AG04450 (cell line): ENCODE measurements around the gene ZNF2. TPM values are rescaled to one million over a fixed set of nuclear protein-coding genes. Genes with fewer than 3 reads are reported as not detected.

Experiments used
- CTCF ChIA-PET: fragments of 300-600, 350-600 bp; formaldehyde crosslinking; extraction: SDS; loops from one replicate; lab custom pipeline; 2022; ENCODE audit warnings: antibody characterized with exemption, inconsistent platforms; lab: Charles Lee
- POLR2A ChIA-PET: fragments of 350-600 bp; formaldehyde crosslinking; extraction: SDS; loops from one replicate; lab custom pipeline; 2021; ENCODE audit warnings: antibody characterized with exemption, inconsistent platforms; lab: Yijun Ruan, JAX
- DNase-seq: peaks from one replicate; pipeline ENCODE4 v3.0.0-alpha.2; 2011; ENCODE audit warnings: low read depth, low spot score
- H3K27ac ChIP-seq: one replicate; pipeline ENCODE4 v1.5.1; 2012; ENCODE audit warnings: low read depth, low read length, control low read depth
- H3K27me3 ChIP-seq: one replicate; pipeline ENCODE4 v1.6.0; 2012; ENCODE audit warnings: low read length; ENCODE audit not compliant: control insufficient read depth, insufficient read depth
- H3K4me3 ChIP-seq: 2 replicates; pipeline ENCODE4 v1.5.1; 2011; ENCODE audit warnings: mild to moderate bottlenecking, low read depth, low read length, control low read depth
- H3K9me3 ChIP-seq: 2 replicates; pipeline ENCODE4 v1.5.1; 2012; ENCODE audit warnings: low read length; ENCODE audit not compliant: control insufficient read depth, insufficient read depth
- polyA plus RNA-seq: library from polyadenylated mRNA; depleted of rRNA; stranded (reverse); fragments of >200 nt; gene quantifications from 2 replicates; pipeline ENCODE4 v1.2.3, GENCODE V29; 2011
- TF ChIP-seq, protein P1 (sequence below): IDR thresholded peaks from 2 replicates; pipeline ENCODE4 v1.5.1; 2011; ENCODE audit warnings: low read depth, low read length, control low read depth, inconsistent platforms

The ZNF2 gene
- polyA plus RNA-seq, 1 experiment: 4.8 TPM

DNA sequence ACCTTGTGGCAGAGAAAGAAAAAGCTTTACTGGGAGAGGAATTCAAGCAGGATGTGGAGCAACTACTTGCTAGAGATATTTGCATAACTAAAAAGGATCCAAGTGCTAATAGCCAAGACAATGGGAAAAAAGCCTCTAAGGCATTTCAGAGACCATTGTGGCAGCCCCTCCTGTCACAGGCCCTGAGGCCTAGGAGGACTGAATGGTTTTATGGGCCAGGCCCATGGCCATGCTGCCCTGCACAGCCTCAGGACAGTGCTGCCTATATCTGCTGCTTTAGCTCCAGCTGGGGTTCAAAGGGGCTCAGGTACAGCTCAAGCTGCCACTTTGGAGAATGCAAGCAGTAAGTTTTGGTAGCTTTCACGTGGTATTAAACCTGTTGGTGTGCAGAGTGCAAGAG is 26.9 kb upstream of the ZNF2 start:
- H3K27me3 ChIP-seq: no peaks in the 10 kb centered on the region
- H3K27ac ChIP-seq: no peak overlapping the region
- peaks cover 31% of the 10 kb centered on the region for H3K9me3 ChIP-seq
- TF ChIP-seq, protein P1, sequence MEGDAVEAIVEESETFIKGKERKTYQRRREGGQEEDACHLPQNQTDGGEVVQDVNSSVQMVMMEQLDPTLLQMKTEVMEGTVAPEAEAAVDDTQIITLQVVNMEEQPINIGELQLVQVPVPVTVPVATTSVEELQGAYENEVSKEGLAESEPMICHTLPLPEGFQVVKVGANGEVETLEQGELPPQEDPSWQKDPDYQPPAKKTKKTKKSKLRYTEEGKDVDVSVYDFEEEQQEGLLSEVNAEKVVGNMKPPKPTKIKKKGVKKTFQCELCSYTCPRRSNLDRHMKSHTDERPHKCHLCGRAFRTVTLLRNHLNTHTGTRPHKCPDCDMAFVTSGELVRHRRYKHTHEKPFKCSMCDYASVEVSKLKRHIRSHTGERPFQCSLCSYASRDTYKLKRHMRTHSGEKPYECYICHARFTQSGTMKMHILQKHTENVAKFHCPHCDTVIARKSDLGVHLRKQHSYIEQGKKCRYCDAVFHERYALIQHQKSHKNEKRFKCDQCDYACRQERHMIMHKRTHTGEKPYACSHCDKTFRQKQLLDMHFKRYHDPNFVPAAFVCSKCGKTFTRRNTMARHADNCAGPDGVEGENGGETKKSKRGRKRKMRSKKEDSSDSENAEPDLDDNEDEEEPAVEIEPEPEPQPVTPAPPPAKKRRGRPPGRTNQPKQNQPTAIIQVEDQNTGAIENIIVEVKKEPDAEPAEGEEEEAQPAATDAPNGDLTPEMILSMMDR: no peak
- no peak overlapping the region for H3K4me3 ChIP-seq
- ChIA-PET POLR2A (no interaction called here), CTCF (no interaction called here)
- no peak for DNase-seq

DNA sequence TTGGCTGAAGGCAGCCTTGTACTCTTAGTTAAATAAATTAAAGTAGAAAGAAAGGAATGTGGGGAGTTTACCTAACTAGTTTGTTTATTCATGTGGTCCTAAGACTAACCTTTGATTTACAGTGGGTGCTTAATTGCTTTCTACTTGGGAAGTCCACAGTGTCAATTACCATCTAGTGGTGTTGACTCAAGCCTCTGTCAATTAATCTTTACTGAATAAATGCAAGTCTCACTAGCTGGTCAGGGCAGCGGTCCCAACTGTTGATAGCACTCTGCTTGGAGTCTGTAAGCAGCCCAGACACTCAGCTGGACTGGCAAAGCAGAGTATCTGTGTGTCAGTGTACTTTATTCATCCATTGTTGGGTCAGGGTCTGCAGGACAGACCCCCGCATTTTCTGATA is 21.8 kb upstream of the ZNF2 start:
- H3K27me3 ChIP-seq: no peaks in the 10 kb centered on the region
- CTCF ChIA-PET: no interaction called here
- peaks cover 58% of the 10 kb centered on the region for H3K9me3 ChIP-seq
- H3K4me3 ChIP-seq: no peak overlapping the region
- TF ChIP-seq, protein P1: no peak
- POLR2A ChIA-PET: no interaction called here
- no peak overlapping the region for H3K27ac ChIP-seq
- no peak for DNase-seq

DNA sequence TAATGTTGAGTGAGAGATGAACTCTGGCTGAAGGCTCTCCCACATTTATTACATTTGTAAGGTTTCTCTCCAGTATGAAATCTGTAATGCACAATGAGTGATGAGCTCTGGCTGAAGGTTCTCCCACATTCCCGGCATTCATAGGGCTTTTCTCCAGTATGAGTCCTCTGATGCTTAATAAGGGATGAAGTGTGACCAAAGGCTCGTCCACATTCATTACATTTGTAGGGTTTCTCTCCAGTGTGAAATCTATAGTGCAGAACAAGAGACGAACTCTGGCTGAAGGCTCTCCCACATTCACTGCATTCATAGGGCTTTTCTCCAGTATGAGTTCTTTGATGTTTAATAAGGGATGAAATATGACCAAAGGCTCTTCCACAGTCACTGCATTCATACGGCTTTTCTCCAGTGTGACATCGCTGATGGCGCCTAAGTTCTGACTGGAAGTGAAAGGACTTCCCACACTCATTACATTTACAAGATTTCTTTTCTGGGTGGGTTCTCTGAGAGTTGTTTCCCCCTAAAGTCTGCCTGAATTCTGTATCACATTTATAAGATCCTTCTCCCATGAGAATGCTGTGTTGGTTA is 16.1 kb upstream of the ZNF2 start:
- POLR2A ChIA-PET: no interaction called here

DNA sequence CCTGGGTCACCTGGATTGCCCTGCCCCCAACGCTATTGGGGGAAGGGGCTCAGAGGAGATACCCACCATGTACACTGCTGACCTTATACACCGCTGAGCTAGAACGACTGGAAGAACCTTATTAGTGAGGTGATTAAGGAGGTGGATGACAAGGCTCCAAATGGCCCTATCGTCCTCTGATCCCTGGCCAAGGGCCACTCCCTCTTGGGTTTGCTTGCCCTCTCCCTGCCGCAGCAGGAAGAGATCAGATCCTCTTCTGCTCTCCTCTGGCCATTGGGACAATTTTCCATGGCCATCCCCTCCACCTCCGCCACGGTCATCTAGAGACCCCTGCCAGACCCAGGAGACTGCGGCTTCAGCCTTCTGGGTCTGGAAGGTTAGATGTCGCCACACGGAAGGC is 7.2 kb upstream of the ZNF2 start:
- peak overlapping the region; percentile 76 for H3K4me3 ChIP-seq
- TF ChIP-seq, protein P1: no peak
- ChIA-PET POLR2A (interaction anchor here (1.1 kb wide), 1 partner anchor 115 kb away, joined by 3 read pairs; no protein-coding TSS in a partner anchor), CTCF (interaction anchor here (2.2 kb wide), 1 partner anchor 43 kb away, joined by 6 read pairs; no protein-coding TSS in a partner anchor)
- no peak overlapping the region for H3K27ac ChIP-seq
- no peak for DNase-seq
- H3K27me3 ChIP-seq: no peaks in the 10 kb centered on the region
- peaks cover 32% of the 10 kb centered on the region for H3K9me3 ChIP-seq

More for the DNA sequence above, 16.1 kb upstream of the ZNF2 start:
- Histone ChIP-seq H3K9me3 (peaks cover 71% of the 10 kb centered on the region), H3K4me3 (no peak overlapping the region), H3K27me3 (no peaks in the 10 kb centered on the region), H3K27ac (no peak overlapping the region)
- TF ChIP-seq, protein P1: no peak
- CTCF ChIA-PET: no interaction called here
- no peak for DNase-seq

DNA sequence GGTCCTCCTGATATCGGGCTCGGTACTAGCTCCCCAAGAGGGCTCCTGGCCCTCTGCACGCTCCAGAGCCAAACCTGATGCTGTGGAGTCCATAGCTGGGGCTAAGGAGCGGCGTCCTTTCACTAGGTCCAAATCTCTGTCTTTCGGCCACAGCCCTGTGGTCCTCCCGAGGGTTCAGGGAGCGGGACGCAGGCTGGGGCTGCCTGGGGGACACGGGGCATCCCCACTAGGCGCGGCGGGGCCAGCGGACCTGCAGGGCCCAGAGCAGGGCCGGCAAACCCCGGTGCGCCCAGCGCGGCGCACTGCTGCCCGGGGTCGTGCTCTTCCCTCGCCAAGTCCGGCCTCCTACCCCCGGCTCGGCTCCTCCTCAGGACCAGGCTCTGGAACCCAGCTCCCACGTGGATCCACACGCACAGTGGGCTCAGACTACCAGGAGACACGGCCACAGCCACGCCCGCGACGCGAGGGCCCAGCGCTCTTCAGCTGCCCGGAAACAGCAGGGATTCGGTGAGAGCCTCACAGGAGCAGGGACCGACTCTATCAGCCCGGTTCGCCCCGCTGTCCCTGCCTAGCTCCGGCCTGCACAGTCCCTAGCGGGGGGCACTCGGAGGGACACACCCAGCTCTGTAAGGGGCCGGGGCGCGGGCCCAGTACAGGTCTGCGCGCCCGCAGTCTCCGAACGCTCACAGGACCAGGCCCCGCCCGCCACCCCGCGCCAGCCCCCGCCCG is 6.6 kb upstream of the ZNF2 start:
- ChIA-PET POLR2A (interaction anchor here (1.1 to 1.4 kb wide), 2 partner anchors 37 to 115 kb away, joined by 3 to 10 read pairs; partner anchors contain the start of gene MRPS5), CTCF (interaction anchor here (2.2 kb wide), 1 partner anchor 43 kb away, joined by 6 read pairs; no protein-coding TSS in a partner anchor)
- no peak for DNase-seq
- TF ChIP-seq, protein P1: no peak
- peak overlapping the region; percentile 76 for H3K4me3 ChIP-seq
- peaks cover 30% of the 10 kb centered on the region for H3K9me3 ChIP-seq
- H3K27me3 ChIP-seq: no peaks in the 10 kb centered on the region
- H3K27ac ChIP-seq: no peak overlapping the region
